B cell (primary cell): ENCODE data around the gene ZNF683. TPM values are rescaled to one million over a fixed set of nuclear protein-coding genes. Genes with fewer than 3 reads are reported as not detected.
A peak's percentile ranks its signal among the peaks of the same experiment; 100 is the strongest.

Experiments used
- ATAC-seq: fragments of 200-7000 bp; cut with Tn5 transposase; one replicate; pipeline ENCODE4 v1.10.0; 2021; ENCODE audit warnings: low read depth, mild to moderate bottlenecking, moderate number of reproducible peaks, moderate library complexity
- CTCF ChIA-PET: fragments of 350-600 bp; sonication (Branson Sonifier 250); formaldehyde crosslinking; loops from one replicate; lab custom pipeline; 2021; ENCODE audit warnings: antibody characterized with exemption, inconsistent platforms; lab: Charles Lee
- POLR2A ChIA-PET: fragments of 350-600 bp; sonication (Branson Sonifier 250); formaldehyde crosslinking; loops from one replicate; lab custom pipeline; 2021; ENCODE audit warnings: antibody characterized with exemption; lab: Charles Lee
- DNase-seq: peaks from one replicate; pipeline ENCODE4 v3.0.0; 2013
- H2AFZ ChIP-seq: 2 replicates; pipeline ENCODE4 v1.6.1; 2012; ENCODE audit warnings: mild to moderate bottlenecking, low read depth, low read length; ENCODE audit not compliant: insufficient read depth, poor library complexity, severe bottlenecking
- H3K27ac ChIP-seq, 2 donors: 1 replicate in 1 of 2; 2 replicates in 1 of 2; pipeline ENCODE4 v1.5.1; 2012 to 2013; ENCODE audit warnings: low read length in 2 of 2, mild to moderate bottlenecking in 2 of 2, moderate library complexity in 1 of 2
- H3K27me3 ChIP-seq, 4 experiments: fragments of 200-600 bp in 1 of 4; sonication (generic) in 1 of 4; replicated peaks in 1 of 4; 1 replicate in 2 of 4; 2 replicates in 2 of 4; pipeline versions ENCODE4 v1.6.1 to v1.7.0; 2013 to 2016; ENCODE audit warnings: low read length in 3 of 4, mild to moderate bottlenecking in 2 of 4, mixed read lengths in 1 of 4, moderate library complexity in 1 of 4; ENCODE audit not compliant: insufficient read depth in 4 of 4, control insufficient read depth in 3 of 4; ENCODE audit errors: control extremely low read depth in 1 of 4
- H3K36me3 ChIP-seq, 2 experiments: replicated peaks in 1 of 2; 1 replicate in 1 of 2; 2 replicates in 1 of 2; pipeline versions ENCODE4 v1.6.1 to v1.7.1; 2013; ENCODE audit warnings: low read length in 1 of 2; ENCODE audit not compliant: insufficient read depth in 2 of 2, control insufficient read depth in 1 of 2; ENCODE audit errors: control extremely low read depth in 1 of 2, extremely low read depth in 1 of 2
- H3K4me1 ChIP-seq, 2 donors: fragments of 200-600 bp in 1 of 2; sonication (generic) in 1 of 2; 1 replicate in 1 of 2; 2 replicates in 1 of 2; pipeline versions ENCODE4 v1.5.1 to v1.6.1; 2013 to 2017; ENCODE audit warnings: low read length in 2 of 2; ENCODE audit not compliant: control insufficient read depth in 2 of 2, insufficient read depth in 2 of 2
- H3K4me2 ChIP-seq: replicated peaks from 2 replicates; pipeline ENCODE3; 2012; ENCODE audit warnings: mild to moderate bottlenecking, low read depth, low read length; ENCODE audit not compliant: poor library complexity, severe bottlenecking
- H3K4me3 ChIP-seq, 5 experiments: fragments of 200-600 bp in 1 of 5; sonication (generic) in 1 of 5; 1 replicate in 3 of 5; 2 replicates in 2 of 5; pipeline versions ENCODE4 v1.5.1 to v1.7.0; 2011 to 2016; ENCODE audit warnings: low read length in 4 of 5, mild to moderate bottlenecking in 4 of 5, low read depth in 2 of 5, control low read depth in 1 of 5, moderate library complexity in 1 of 5; ENCODE audit not compliant: insufficient read depth in 1 of 5; ENCODE audit errors: control extremely low read depth in 1 of 5, extremely low read depth in 1 of 5
- H3K79me2 ChIP-seq: fragments of 200-600 bp; sonication (generic); one replicate; pipeline ENCODE4 v1.6.0; 2016; ENCODE audit warnings: low read length; ENCODE audit not compliant: control insufficient read depth, insufficient read depth
- H3K9ac ChIP-seq: fragments of 200-600 bp; sonication (generic); 2 replicates; pipeline ENCODE4 v1.6.1; 2017; ENCODE audit warnings: mild to moderate bottlenecking, low read length, moderate library complexity
- H3K9me3 ChIP-seq, 3 donors: one replicate each; pipeline versions ENCODE4 v1.6.1 to v1.7.1; 2013; ENCODE audit warnings: low read length in 2 of 3; ENCODE audit not compliant: control insufficient read depth in 2 of 3, insufficient read depth in 1 of 3; ENCODE audit errors: control extremely low read depth in 1 of 3
- H4K20me1 ChIP-seq: 2 replicates; pipeline ENCODE4 v1.6.0; 2012; ENCODE audit warnings: mild to moderate bottlenecking, low read length; ENCODE audit not compliant: insufficient read depth, control insufficient read depth, poor library complexity, severe bottlenecking
- H3K27ac Mint-ChIP-seq: one replicate; pipeline ENCODE4 v1.8.0; 2021; ENCODE audit warnings: mixed read lengths
- H3K27me3 Mint-ChIP-seq: one replicate; pipeline ENCODE4 v1.8.0; 2021; ENCODE audit warnings: mixed read lengths
- H3K4me1 Mint-ChIP-seq: one replicate; pipeline ENCODE4 v1.8.0; 2021; ENCODE audit warnings: mixed read lengths
- H3K4me3 Mint-ChIP-seq: one replicate; pipeline ENCODE4 v1.8.0; 2021; ENCODE audit warnings: mixed read lengths
- H3K9me3 Mint-ChIP-seq: one replicate; pipeline ENCODE4 v1.8.0; 2022; ENCODE audit warnings: mixed read lengths; ENCODE audit not compliant: insufficient read depth
- CTCF ChIP-seq: fragments of 200-600 bp; IDR thresholded peaks from one replicate; pipeline ENCODE4 v1.8.0; 2022; ENCODE audit warnings: antibody characterized with exemption, mild to moderate bottlenecking
- EZH2 ChIP-seq: IDR thresholded peaks from 2 replicates; pipeline ENCODE4 v1.6.1; 2012; ENCODE audit warnings: borderline replicate concordance, low read depth, mild to moderate bottlenecking, moderate library complexity, low read length; ENCODE audit not compliant: insufficient read depth, poor library complexity, severe bottlenecking
- WGBS: methylation state at CpG from one replicate; pipeline ENCODE4 v1.1.5; 2013; ENCODE audit warnings: missing lambda C conversion rate; ENCODE audit not compliant: insufficient coverage; 5-methylcytosine and 5-hydroxymethylcytosine counted together
- intact Hi-C: fragments of 100-400 bp; cut with micrococcal nuclease; formaldehyde crosslinking; loops from one replicate; pipeline ENCODE4 v1.10.0; 2022
- polyA plus RNA-seq: library from polyadenylated mRNA; depleted of rRNA; stranded (reverse); fragments of >200 nt; gene quantifications from 2 replicates; pipeline ENCODE4 v1.2.3, GENCODE V29; 2012
- total RNA-seq, 2 donors: library from RNA; stranded (reverse); fragments of 120-200 nt in 1 of 2; gene quantifications; 1 replicate in 1 of 2; 2 replicates in 1 of 2; pipeline versions ENCODE4 v1.2.3 to v1.2.4, GENCODE V29; 2013 to 2022

ZNF683 gene
- total and polyA plus RNA-seq, 2 donors (not counting 1 experiment from before 2014, with no cell fraction given), result 0.45 to 0.67 TPM

- no peaks in the 10 kb centered on the region for H3K79me2 ChIP-seq
- POLR2A ChIA-PET, result no interaction called here
- H3K9ac ChIP-seq, result no peak overlapping the region
- Mint-ChIP-seq H3K4me1 (peaks cover 2% of the 10 kb centered on the region), H3K9me3 (no peaks in the 10 kb centered on the region), H3K27ac (no peak overlapping the region), H3K4me3 (no peak overlapping the region), H3K27me3 (peaks cover 14% of the 10 kb centered on the region)
- no peak overlapping the region for H3K4me2 ChIP-seq
- no peak overlapping the region for H3K27ac ChIP-seq
- no peaks in the 10 kb centered on the region for H3K9me3 ChIP-seq
- 0% methylated on average over 3 of the region's 3 CpGs for WGBS
- no peaks in the 10 kb centered on the region for H3K4me1 ChIP-seq
- intact Hi-C loops, result loop anchor here (1.0 kb wide), 1 partner anchor 27 kb away; no protein-coding TSS in a partner anchor
- H3K36me3 ChIP-seq, result no peaks in the 10 kb centered on the region
- peaks cover 0 to 2% (median 0%) of the 10 kb centered on the region in 4 experiments for H3K27me3 ChIP-seq
- H3K4me3 ChIP-seq, result no peak overlapping the region
- H4K20me1 ChIP-seq, result no peaks in the 10 kb centered on the region
- CTCF ChIA-PET, result interaction anchor here (0.6 to 2.4 kb wide), 6 partner anchors 27 to 174 kb away, joined by 3 to 7 read pairs (median 3); no protein-coding TSS in a partner anchor
- ATAC-seq, result no peak
- no peak overlapping the region for H2AFZ ChIP-seq
- TF ChIP-seq EZH2, result no peak
- TF ChIP-seq CTCF, result peak; percentile 26
- peak; percentile 40 for DNase-seq
These were observed 18.9 kb upstream of the ZNF683 start for GRCh38 chr1:26391450-26391849.

- Histone ChIP-seq H2AFZ (no peak overlapping the region), H3K27ac (no peak overlapping the region), H3K4me1 (no peaks in the 10 kb centered on the region), H3K79me2 (no peaks in the 10 kb centered on the region), H3K27me3 (peaks cover 0 to 2% (median 0%) of the 10 kb centered on the region in 4 experiments), H3K9me3 (no peaks in the 10 kb centered on the region), H3K36me3 (no peaks in the 10 kb centered on the region), H3K4me3 (no peak overlapping the region), H3K9ac (no peak overlapping the region), H3K4me2 (no peak overlapping the region), H4K20me1 (no peaks in the 10 kb centered on the region)
- Mint-ChIP-seq H3K9me3 (no peaks in the 10 kb centered on the region), H3K27ac (no peak overlapping the region), H3K4me3 (no peak overlapping the region), H3K27me3 (peaks cover 19% of the 10 kb centered on the region), H3K4me1 (peaks cover 2% of the 10 kb centered on the region)
- WGBS, result 100% methylated on average over 1 of the region's 4 CpGs
- TF ChIP-seq CTCF (no peak), EZH2 (no peak)
- intact Hi-C loops, result no loop called here
- no peak for ATAC-seq
- POLR2A ChIA-PET, result no interaction called here
- CTCF ChIA-PET, result interaction anchor here (0.7 to 2.4 kb wide), 4 partner anchors 12 to 220 kb away, joined by 3 to 7 read pairs (median 4); partner anchors contain the start of gene ZNF593
- DNase-seq, result no peak
These were observed 17.2 kb upstream of the ZNF683 start for GRCh38 chr1:26389604-26390247.
